Measurements from ENCODE around the gene TRPM8. TPM values are rescaled to one million over a fixed set of nuclear protein-coding genes. Genes with fewer than 3 reads are reported as not detected.

The TRPM8 gene
- total and polyA plus RNA-seq, 2 experiments from 2014 or later, result 0.11 to 0.14 TPM

DNA sequence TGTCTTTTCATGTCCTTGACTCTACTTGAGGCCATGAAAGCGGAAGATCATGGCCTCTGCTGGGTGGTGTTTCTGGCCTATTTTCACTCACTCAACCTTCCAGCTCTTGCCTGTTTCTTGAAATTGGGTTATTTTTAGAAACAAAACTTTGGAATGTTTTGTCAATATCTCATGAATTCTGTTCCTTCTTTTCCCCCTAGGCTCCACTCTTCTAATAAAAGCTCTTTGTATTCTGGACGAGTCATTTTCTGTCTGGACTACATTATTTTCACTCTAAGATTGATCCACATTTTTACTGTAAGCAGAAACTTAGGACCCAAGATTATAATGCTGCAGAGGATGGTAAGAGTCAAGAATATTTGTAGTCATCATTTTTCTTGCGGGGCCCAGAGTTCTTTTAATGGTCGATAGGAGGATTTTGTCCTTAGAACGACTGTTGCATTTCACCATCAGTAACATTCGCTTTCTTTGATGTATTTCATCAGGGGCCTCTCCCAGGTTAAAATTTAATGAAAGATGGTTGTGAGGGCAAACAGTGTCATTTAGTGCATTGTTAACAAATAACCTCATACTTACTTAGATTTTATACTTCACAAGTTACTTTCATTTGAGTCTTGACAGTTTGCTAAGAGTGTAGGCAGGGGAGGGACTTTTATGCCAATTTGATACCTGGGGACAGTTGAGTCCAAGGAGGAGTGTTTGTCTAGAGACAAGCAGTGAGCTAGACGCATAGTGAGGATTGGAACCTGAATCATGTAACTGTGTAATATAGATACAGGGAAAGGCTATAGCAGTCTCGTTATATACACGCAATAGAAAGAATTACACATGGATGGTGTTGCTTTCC lies 64.6 kb downstream of the TRPM8 start:
- H3K27me3 ChIP-seq (ENCODE audit: insufficient read depth), result no peaks in the 10 kb centered on the region
- H3K4me3 ChIP-seq, result no peak overlapping the region
- H2AFZ ChIP-seq, result no peak overlapping the region
- Mint-ChIP-seq H3K27me3 (ENCODE audit: insufficient read depth, low read depth, poor library complexity) (no peaks in the 10 kb centered on the region), H3K36me3 (ENCODE audit: low read depth) (0 out of 3 replicates have a peak, but pooled peaks cover 6% of the 10 kb centered on the region), H3K27ac (no peak overlapping the region), H3K9me3 (peaks cover 11% of the 10 kb centered on the region; the same call in 2 of the 3 replicates), H3K4me3 (no peak overlapping the region), H3K4me1 (peaks cover 5% of the 10 kb centered on the region)
- H3K27ac ChIP-seq (ENCODE audit: low read depth), result no peak overlapping the region
- no peak overlapping the region for H3K4me2 ChIP-seq
- DNase-seq (ENCODE audit: low spot score), result no peak
- no peaks in the 10 kb centered on the region for H3K36me3 ChIP-seq (ENCODE audit: insufficient read depth)
- H3K4me1 ChIP-seq (ENCODE audit: insufficient read depth), result no peaks in the 10 kb centered on the region
- H4K20me1 ChIP-seq (replicated peaks; ENCODE audit: insufficient read depth), result no peaks in the 10 kb centered on the region
- TF ChIP-seq EZH2phosphoT487 (IDR thresholded peaks at IDR 0.05; ENCODE audit: unreplicated experiment) (no peak), JUNB (IDR thresholded peaks at IDR 0.05; ENCODE audit: unreplicated experiment) (no peak), POLR2AphosphoS5 (IDR thresholded peaks at IDR 0.05; ENCODE audit: low read depth) (no peak), ZNF114 (CRISPR knock-in tag; IDR thresholded peaks at IDR 0.05) (no peak), ETS1 (IDR thresholded peaks at IDR 0.05) (no peak), REST (IDR thresholded peaks at IDR 0.05; ENCODE audit: unreplicated experiment) (no peak), CREB1 (CRISPR knock-in tag; IDR thresholded peaks at IDR 0.05; ENCODE audit: low read depth) (no peak), NANOG (IDR thresholded peaks at IDR 0.05; ENCODE audit: borderline replicate concordance) (no peak), ZNF462 (CRISPR knock-in tag; IDR thresholded peaks at IDR 0.05) (no peak)
- H3K9me2 ChIP-seq (ENCODE audit: insufficient read depth), result no peaks in the 10 kb centered on the region
- no peak for ATAC-seq
- no peaks in the 10 kb centered on the region for H3K79me2 ChIP-seq (replicated peaks; ENCODE audit: insufficient read depth)
- H3F3A ChIP-seq (replicated peaks; ENCODE audit: low read depth), result no peaks in the 10 kb centered on the region

All from GM23338 (cell line).